Measurements from ENCODE around the gene RAB6A. TPM values are rescaled to one million over a fixed set of nuclear protein-coding genes. Genes with fewer than 3 reads are reported as not detected.

The RAB6A gene
- total RNA-seq, 4 donors from 2014 or later = 119 to 178 (median 151) TPM

DNA sequence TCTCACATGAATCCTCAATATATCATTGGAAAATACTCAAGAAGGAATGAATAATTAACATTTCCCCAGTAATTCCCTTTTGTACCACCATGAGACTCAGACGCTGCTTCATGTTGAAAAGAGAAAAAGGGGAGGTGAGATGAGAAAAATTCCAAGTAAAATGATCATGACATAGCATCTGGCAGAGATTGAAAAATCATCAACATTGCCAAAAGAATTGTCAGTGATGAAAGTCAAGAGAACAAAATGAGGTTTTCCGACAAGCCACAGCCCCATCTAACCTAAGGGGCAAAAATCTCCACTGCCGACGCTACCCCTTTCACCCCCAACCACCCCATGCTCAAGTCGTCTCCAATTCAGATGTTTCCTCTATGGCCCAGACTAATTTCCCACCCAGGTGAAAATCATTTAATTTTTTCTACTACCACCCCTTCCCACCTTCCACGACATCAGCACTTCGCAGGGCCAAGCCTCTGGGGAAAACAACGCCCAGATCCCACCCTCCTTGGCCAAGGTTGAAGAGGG, 1.2 kb downstream of the RAB6A start:
- peak overlapping the region; percentile 98 for H3K4me3 ChIP-seq (ENCODE audit: low read depth, poor library complexity, severe bottlenecking)
- WGBS, 2 donors = 1% methylated on average over 8 of the region's 8 CpGs
- intact Hi-C loops (cut with DNase I; ENCODE audit: low total_unique reads) = no loop called here
- DNase-seq (ENCODE audit: low spot score in 2 of 2) = no peak
- TF ChIP-seq POLR2A (IDR thresholded peaks at IDR 0.05) = no peak
- TF ChIP-seq, protein P1, sequence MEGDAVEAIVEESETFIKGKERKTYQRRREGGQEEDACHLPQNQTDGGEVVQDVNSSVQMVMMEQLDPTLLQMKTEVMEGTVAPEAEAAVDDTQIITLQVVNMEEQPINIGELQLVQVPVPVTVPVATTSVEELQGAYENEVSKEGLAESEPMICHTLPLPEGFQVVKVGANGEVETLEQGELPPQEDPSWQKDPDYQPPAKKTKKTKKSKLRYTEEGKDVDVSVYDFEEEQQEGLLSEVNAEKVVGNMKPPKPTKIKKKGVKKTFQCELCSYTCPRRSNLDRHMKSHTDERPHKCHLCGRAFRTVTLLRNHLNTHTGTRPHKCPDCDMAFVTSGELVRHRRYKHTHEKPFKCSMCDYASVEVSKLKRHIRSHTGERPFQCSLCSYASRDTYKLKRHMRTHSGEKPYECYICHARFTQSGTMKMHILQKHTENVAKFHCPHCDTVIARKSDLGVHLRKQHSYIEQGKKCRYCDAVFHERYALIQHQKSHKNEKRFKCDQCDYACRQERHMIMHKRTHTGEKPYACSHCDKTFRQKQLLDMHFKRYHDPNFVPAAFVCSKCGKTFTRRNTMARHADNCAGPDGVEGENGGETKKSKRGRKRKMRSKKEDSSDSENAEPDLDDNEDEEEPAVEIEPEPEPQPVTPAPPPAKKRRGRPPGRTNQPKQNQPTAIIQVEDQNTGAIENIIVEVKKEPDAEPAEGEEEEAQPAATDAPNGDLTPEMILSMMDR (IDR thresholded peaks at IDR 0.05) = no peak

DNA sequence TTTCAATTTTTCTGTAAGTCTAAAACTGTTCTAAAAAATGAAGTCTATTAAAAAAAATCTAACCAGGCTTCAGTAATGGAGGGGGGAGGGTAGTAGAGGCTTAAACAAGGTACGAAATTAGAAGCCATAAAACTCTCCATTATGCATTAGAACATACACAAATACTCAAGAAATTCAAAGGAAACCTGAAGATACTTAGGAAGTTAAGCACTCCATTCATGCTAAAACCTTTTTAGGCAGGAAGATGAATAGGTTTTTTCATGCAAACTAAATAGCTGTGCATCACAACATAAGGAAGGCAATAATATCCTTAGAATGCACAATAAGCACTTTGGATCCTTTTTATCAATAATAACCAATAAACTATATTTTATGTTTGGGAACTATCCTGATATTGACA, 2.4 kb downstream of the RAB6A start:
- no peak overlapping the region for H3K4me3 ChIP-seq (ENCODE audit: low read depth, poor library complexity, severe bottlenecking)
- intact Hi-C loops (cut with DNase I; ENCODE audit: low total_unique reads) = no loop called here

DNA sequence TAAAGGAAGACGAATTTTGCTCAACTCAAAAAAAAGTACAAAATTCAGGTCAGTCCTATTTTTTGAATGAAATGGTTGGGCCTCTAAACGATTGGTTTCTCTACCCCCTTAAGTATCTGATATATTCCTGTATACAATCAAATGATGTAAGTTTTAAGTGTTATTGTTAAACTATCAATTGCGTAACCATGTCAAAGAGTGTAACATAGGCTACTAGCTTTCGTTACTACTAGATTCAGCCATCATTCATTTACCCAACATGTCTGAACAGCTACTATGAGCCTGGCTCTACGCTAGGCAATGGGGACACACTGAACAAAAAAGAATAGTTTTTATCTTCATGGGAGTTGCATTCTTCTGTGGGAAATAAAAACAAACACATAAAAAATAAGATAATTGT, 3.3 kb downstream of the RAB6A start:
- intact Hi-C loops (cut with DNase I; ENCODE audit: low total_unique reads) = no loop called here
- WGBS, 2 donors = 61 to 71% methylated on average over 5 of the region's 5 CpGs
- DNase-seq (ENCODE audit: low spot score in 2 of 2) = no peak
- no peak overlapping the region for H3K4me3 ChIP-seq (ENCODE audit: low read depth, poor library complexity, severe bottlenecking)
- no peak for TF ChIP-seq POLR2A (IDR thresholded peaks at IDR 0.05)
- TF ChIP-seq, protein P1 (IDR thresholded peaks at IDR 0.05) = no peak

More for the DNA sequence above, 2.4 kb downstream of the RAB6A start:
- TF ChIP-seq, protein P1 (IDR thresholded peaks at IDR 0.05) = no peak
- TF ChIP-seq POLR2A (IDR thresholded peaks at IDR 0.05) = no peak
- WGBS, 2 donors = 42 to 60% methylated on average over 1 of the region's 1 CpG
- no peak for DNase-seq (ENCODE audit: low spot score in 2 of 2)

DNA sequence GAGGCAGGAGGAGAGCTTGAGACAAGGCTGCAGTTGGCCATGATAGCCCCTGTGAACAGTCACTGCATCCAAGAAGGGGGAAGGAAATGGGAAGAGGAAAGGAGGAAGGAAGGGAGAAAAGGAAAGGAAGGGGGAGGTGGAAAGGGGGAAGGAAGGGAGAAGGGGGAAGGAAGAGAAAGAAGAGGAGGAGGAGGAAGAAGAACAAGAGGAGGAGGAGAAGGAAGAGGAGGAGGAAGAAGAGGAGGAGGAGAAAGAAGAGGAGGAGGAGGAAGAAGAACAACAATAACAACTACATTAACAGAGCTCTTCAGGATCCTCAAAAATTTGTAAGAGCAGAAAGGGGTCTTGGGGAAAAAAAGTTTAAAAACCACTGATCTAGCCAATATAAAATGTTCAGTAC, 5.2 kb downstream of the RAB6A start:
- intact Hi-C loops (cut with DNase I; ENCODE audit: low total_unique reads) = no loop called here
- DNase-seq (ENCODE audit: low spot score in 2 of 2) = no peak
- TF ChIP-seq, protein P1 (IDR thresholded peaks at IDR 0.05) = no peak
- H3K4me3 ChIP-seq (ENCODE audit: low read depth, poor library complexity, severe bottlenecking) = no peak overlapping the region

DNA sequence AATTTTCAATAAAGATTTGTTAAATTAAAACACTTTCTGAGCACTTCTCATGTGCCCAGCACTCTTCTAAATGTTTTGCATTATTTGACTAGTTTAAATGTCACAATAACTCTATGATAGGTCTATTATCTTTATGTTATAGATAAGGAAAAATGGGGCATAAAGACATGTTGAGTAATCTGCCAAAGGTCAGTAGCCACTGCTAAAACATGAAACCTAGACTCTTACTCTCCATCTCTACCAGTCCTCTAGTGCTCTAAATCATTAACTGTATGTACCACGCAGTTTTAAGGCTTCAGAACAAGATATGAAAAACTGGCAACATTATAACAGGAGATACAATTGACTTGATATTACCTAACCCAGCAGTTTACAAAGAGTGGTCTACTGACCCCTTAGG, 6.9 kb downstream of the RAB6A start:
- intact Hi-C loops (cut with DNase I; ENCODE audit: low total_unique reads) = no loop called here
- DNase-seq (ENCODE audit: low spot score in 2 of 2) = no peak
- WGBS, 2 donors = 93 to 97% methylated on average over 1 of the region's 1 CpG
- TF ChIP-seq, protein P1 (IDR thresholded peaks at IDR 0.05) = no peak
- no peak for TF ChIP-seq POLR2A (IDR thresholded peaks at IDR 0.05)
- H3K4me3 ChIP-seq (ENCODE audit: low read depth, poor library complexity, severe bottlenecking) = no peak overlapping the region

DNA sequence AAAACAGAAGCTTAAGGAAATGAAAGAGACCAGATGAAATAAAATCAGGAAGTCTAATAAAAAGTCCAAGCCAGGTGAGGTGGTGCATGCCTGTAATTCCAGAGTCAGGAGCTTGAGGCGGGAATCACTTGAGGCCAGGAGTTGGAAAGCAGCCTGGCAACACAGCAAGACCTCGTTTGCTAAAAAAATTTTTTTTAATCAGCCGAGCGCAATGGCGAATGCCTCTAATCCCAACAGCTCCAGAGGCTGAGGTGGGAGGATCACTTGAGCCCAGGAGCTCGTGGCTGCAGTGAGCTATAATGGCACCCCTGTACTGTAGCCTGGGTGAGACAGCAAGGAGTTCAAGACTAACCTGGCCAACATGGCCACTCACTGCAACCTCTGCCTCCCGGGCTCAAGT, 8.0 kb downstream of the RAB6A start:
- intact Hi-C loops (cut with DNase I; ENCODE audit: low total_unique reads) = no loop called here
- no peak for DNase-seq (ENCODE audit: low spot score in 2 of 2)
- no peak overlapping the region for H3K4me3 ChIP-seq (ENCODE audit: low read depth, poor library complexity, severe bottlenecking)
- WGBS, 2 donors = 61 to 64% methylated on average over 7 of the region's 7 CpGs
- TF ChIP-seq, protein P1 (IDR thresholded peaks at IDR 0.05) = no peak
- TF ChIP-seq POLR2A (IDR thresholded peaks at IDR 0.05) = no peak

Data from lower leg skin (tissue), 4 donors.